ENCODE measurements around the gene NUMB. TPM values are rescaled to one million over a fixed set of nuclear protein-coding genes. Genes with fewer than 3 reads are reported as not detected.
"Not testable (repeated sequence)": the region's sequence is repeated elsewhere in the genome, so short reads cannot be mapped to it uniquely, and the experiment has no call there.

Gene NUMB
- total and polyA plus RNA-seq, 9 donors: 32.9 to 78.2 (median 67.6) TPM

DNA sequence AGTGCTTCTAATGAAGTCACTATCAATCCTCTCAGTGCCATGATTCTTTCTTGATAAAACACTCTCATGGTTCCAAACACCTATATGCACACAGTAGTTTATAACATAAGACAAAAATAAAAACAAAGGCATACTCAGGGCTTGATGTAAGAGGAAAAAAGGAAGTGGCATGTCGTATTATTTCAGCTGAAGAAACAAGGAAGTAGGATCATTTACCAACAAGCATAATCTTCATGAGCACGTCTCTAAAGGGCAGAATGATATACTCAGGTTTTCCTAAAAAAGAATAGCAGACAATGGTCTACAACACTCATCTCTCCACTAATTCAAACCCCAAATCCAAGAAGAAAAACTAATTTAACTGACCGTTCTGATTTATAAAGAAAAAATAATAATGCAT is 33.9 kb downstream of the NUMB start:
- no peak overlapping the region for H3K4me3 ChIP-seq
- DNase-seq: no peak
- H3K27me3 ChIP-seq: no peaks in the 10 kb centered on the region
- no peak for TF ChIP-seq POLR2A (IDR thresholded peaks at IDR 0.05)
- TF ChIP-seq, protein P1, sequence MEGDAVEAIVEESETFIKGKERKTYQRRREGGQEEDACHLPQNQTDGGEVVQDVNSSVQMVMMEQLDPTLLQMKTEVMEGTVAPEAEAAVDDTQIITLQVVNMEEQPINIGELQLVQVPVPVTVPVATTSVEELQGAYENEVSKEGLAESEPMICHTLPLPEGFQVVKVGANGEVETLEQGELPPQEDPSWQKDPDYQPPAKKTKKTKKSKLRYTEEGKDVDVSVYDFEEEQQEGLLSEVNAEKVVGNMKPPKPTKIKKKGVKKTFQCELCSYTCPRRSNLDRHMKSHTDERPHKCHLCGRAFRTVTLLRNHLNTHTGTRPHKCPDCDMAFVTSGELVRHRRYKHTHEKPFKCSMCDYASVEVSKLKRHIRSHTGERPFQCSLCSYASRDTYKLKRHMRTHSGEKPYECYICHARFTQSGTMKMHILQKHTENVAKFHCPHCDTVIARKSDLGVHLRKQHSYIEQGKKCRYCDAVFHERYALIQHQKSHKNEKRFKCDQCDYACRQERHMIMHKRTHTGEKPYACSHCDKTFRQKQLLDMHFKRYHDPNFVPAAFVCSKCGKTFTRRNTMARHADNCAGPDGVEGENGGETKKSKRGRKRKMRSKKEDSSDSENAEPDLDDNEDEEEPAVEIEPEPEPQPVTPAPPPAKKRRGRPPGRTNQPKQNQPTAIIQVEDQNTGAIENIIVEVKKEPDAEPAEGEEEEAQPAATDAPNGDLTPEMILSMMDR (IDR thresholded peaks at IDR 0.05): no peak
- intact Hi-C loops (cut with DNase I): no loop called here
- no peak overlapping the region for H3K27ac ChIP-seq
- H3K9me3 ChIP-seq: no peaks in the 10 kb centered on the region
- 55 to 71% (median 64%) methylated on average over 3 of the region's 3 CpGs for WGBS, 3 donors
- H3K4me1 ChIP-seq (ENCODE audit: insufficient read depth): peaks cover 1% of the 10 kb centered on the region
- no peaks in the 10 kb centered on the region for H3K36me3 ChIP-seq

DNA sequence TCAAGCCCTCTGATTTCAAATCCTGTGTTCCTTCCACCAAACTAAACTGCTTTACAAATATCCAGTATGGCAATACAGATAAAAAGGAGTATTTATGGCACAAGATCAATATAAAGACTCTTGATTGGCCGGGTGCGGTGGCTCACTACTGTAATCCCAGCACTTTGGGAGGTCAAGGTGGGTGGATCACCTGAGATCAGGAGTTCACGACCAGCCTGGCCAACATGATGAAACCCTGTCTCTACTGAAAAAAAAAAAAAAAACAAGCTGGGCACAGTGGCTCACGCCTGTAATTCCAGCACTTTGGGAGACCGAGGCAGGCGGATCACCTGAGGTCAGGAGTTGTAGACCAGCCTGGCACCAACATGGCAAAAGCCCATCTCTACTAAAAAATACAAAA is 35.3 kb downstream of the NUMB start:
- H3K36me3 ChIP-seq; intact Hi-C loops (cut with DNase I); H3K27me3 ChIP-seq; DNase-seq; H3K4me3 ChIP-seq; H3K9me3 ChIP-seq; H3K27ac ChIP-seq; H3K4me1 ChIP-seq (ENCODE audit: insufficient read depth): not testable (repeated sequence)
- 97 to 99% (median 98%) methylated on average over 6 of the region's 6 CpGs for WGBS, 3 donors

DNA sequence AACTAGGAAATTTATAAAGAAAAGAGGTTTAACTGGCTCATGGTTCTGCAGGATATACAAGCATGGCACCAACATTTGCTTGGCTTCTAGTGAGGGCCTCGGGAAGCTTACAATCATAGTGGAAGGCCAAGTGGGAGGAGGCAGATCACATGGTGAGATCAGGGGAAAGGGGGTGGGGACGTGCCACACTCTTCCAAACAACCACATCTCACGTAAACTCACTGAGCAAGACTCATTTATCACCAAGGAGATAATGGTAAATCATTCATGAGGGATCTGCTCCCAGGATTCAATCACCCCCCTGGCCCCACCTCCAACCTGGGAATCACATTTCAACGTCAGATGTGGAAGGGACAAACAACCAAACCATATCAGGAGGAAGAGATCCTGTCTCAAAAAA is 35.8 kb downstream of the NUMB start:
- H3K27ac ChIP-seq: no peak overlapping the region
- no peaks in the 10 kb centered on the region for H3K9me3 ChIP-seq
- no peaks in the 10 kb centered on the region for H3K27me3 ChIP-seq
- H3K36me3 ChIP-seq: no peaks in the 10 kb centered on the region
- DNase-seq: no peak
- intact Hi-C loops (cut with DNase I): no loop called here
- TF ChIP-seq, protein P1 (IDR thresholded peaks at IDR 0.05): no peak
- TF ChIP-seq POLR2A (IDR thresholded peaks at IDR 0.05) (no peak), EP300 (IDR thresholded peaks at IDR 0.05) (no peak)
- H3K4me3 ChIP-seq: no peak overlapping the region
- WGBS, 3 donors: 66 to 80% (median 76%) methylated on average over 4 of the region's 4 CpGs
- H3K4me1 ChIP-seq (ENCODE audit: insufficient read depth): peaks cover 1% of the 10 kb centered on the region

DNA sequence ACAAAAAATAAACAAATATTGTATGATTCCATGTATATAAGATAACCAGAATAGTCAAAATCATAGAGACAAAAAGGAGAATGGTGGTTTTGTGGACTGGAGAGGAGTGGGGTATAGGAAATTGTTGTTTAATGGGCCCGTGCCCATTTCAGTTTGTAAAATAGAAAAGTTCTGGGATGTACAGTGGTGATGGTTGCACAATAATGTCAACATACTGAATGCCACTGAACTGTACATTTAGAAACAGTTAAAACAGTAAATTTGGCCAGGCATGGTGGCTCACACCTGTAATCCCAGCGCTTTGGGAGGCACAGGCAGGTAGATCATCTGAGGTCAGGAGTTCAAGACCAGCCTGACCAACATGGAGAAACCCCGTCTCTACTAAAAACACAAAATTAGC is 40.1 kb downstream of the NUMB start:
- no peak for DNase-seq
- Histone ChIP-seq H3K9me3 (no peaks in the 10 kb centered on the region), H3K36me3 (no peaks in the 10 kb centered on the region), H3K4me1 (ENCODE audit: insufficient read depth) (no peaks in the 10 kb centered on the region), H3K27ac (no peak overlapping the region), H3K4me3 (no peak overlapping the region), H3K27me3 (no peaks in the 10 kb centered on the region)
- 93 to 95% (median 93%) methylated on average over 3 of the region's 3 CpGs for WGBS, 3 donors
- TF ChIP-seq, protein P1 (IDR thresholded peaks at IDR 0.05): no peak
- TF ChIP-seq POLR2A (IDR thresholded peaks at IDR 0.05): no peak
- no peak for TF ChIP-seq EP300 (IDR thresholded peaks at IDR 0.05)
- intact Hi-C loops (cut with DNase I): no loop called here

DNA sequence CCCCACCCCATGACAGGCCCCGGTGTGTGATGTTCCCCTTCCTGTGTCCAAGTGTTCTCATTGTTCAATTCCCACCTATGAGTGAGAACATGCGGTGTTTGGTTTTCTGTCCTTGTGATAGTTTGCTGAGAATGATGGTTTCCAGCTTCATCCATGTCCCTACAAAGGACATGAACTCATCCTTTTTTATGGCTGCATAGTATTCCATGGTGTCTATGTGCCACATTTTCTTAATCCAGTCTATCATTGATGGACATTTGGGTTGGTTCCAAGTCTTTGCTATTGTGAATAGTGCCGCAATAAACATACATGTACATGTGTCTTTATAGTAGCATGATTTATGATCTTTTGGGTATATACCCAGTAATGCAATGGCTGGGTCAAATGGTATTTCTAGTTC is 52.1 kb downstream of the NUMB start:
- WGBS, 3 donors: 94 to 100% (median 99%) methylated on average over 2 to 3 of the region's 3 CpGs
- DNase-seq; H3K27ac ChIP-seq; intact Hi-C loops (cut with DNase I); H3K4me1 ChIP-seq (ENCODE audit: insufficient read depth); H3K36me3 ChIP-seq; H3K4me3 ChIP-seq; H3K9me3 ChIP-seq; H3K27me3 ChIP-seq: not testable (repeated sequence)
